Activated effector memory CD4-positive, alpha-beta T cell treated with Interleukin-2 at 50 U/mL for 16 hours (primary cell): ENCODE measurements around the gene EGFR.

Experiments used
- DNase-seq: peaks from one replicate; pipeline ENCODE4 v3.0.0-alpha.2; 2020

Gene EGFR

DNA sequence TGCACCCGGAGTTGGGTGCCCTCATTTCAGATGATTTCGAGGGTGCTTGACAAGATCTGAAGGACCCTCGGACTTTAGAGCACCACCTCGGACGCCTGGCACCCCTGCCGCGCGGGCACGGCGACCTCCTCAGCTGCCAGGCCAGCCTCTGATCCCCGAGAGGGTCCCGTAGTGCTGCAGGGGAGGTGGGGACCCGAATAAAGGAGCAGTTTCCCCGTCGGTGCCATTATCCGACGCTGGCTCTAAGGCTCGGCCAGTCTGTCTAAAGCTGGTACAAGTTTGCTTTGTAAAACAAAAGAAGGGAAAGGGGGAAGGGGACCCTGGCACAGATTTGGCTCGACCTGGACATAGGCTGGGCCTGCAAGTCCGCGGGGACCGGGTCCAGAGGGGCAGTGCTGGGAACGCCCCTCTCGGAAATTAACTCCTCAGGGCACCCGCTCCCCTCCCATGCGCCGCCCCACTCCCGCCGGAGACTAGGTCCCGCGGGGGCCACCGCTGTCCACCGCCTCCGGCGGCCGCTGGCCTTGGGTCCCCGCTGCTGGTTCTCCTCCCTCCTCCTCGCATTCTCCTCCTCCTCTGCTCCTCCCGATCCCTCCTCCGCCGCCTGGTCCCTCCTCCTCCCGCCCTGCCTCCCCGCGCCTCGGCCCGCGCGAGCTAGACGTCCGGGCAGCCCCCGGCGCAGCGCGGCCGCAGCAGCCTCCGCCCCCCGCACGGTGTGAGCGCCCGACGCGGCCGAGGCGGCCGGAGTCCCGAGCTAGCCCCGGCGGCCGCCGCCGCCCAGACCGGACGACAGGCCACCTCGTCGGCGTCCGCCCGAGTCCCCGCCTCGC is at the start of gene EGFR:
EGFR (plus strand) TSS at position 657 of the 830 bp plus-strand sequence. CDS start 261 bp downstream, outside the sequence.
- DNase-seq, result no peak

DNA sequence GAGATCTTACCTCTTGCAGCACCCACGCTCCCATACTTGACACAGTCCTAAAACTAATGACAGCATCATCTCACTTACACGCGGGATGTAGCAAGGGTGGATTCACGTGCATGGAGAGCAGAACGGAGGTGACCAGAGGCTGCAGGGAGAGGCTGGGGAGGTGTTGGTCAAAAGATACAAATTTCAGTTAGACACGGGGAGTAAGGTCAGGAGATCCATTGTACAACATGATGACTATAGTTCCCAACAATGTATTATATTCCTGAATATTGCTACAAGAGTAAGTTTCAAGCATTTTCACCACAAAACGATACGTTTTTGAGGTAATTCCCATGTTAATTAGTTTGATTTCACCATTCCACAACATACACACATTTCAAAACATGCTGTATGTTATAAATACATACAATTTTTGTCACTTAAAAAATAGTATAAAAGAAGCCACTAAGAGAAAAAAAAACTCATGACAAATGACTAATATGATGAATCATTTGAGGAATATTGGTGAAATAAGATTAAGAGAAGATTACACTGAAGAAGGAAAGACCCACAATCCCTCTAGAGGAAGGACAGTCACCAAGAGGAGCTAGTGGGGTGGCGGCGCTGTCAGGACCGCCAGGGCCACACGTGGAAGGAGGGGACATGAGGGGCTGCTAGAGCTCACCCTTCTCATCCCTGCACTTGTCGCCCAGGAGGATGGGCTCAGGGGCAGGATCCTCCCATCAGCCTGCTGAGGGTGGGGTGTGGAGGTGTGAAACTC is 49.4 kb upstream of the EGFR start:
- no peak for DNase-seq

DNA sequence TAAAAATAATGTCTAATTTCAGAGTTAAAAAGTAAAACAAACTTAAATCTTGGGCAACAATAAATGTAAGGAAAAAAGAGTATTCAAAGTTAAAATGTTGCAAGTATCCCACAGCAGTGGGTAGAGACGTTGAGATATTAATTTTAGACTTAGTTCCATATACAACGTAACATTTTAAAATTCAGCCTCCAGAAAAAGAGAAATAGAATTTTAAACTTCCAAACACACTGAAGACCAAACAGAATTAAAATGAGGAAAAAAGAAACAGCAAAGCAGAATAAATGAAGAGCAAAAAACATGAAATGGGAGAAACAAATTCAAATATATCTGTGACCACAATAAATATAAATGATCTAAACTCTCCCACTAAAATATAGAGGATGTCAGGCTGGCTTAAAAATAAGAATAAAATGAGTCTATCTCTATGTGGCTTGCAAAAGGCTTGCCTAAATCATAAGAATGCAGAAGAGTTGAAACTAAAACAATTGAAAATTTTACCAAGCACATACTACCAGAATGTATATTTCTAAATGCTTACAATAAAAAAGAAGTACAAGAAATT is 46.0 kb upstream of the EGFR start:
- DNase-seq, result no peak

DNA sequence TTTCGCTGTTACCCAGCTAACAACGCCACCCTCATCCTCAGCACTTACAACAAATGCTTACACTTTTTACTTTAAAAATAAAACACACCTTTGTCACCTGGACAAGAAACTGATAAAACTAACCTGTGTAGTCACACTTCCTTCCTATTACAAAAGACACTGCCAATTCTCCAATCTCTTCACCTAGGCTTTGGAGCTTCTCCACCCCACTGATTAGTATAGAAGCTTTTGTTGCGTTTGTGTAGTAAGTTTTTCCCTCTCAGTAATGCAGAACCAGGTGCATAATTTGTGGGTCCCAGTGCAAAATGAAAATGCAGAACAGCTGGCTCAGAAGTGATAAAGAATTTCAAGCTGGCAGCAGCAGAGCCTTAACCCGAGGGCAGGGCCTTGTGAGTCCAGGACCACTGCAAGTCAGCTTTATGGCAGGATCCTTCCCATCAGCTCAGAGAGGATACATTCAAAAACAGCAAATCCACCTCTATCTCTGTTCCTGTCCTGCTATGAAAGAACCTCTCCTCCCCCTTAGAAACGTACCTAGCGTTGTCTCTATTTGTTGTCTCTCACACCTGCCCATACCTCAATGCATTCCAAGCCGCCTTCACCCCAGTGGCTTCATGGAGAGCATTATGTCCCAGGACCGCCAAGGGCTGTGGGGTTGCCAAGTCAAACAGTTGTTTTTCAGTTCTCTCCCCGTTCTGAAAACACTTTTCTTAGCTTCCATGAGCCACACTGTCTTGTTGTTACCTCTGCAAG is 40.3 kb upstream of the EGFR start:
- DNase-seq, result no peak

- DNase-seq, result no peak
These were observed 38.3 kb upstream of the EGFR start for GRCh38 chr7:54980521-54980920.

DNA sequence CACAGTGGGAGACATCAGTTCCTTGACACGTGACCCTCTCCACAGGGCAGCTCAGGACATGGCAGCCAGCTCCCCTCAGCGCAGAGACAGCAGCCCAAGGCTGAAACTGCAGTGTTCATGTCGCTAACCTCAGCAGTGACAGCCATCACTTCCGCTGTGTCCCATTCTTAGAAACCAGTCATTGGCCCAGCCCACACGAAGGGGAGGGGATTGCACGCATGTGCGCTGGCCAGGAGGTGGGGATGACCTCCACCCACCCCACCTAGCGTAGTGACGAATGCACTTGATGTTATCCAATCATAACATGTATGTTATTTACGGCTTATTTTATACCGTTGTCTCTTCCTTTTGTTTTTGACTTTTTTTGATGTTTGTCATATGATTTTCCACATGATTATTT is 36.9 kb upstream of the EGFR start:
- no peak for DNase-seq

GRCh38 chr7:54985426-54986330 is 33.1 kb upstream of the EGFR start:
- DNase-seq, result no peak

- no peak for DNase-seq
These were observed 32.1 kb upstream of the EGFR start for GRCh38 chr7:54986716-54987115.

DNA sequence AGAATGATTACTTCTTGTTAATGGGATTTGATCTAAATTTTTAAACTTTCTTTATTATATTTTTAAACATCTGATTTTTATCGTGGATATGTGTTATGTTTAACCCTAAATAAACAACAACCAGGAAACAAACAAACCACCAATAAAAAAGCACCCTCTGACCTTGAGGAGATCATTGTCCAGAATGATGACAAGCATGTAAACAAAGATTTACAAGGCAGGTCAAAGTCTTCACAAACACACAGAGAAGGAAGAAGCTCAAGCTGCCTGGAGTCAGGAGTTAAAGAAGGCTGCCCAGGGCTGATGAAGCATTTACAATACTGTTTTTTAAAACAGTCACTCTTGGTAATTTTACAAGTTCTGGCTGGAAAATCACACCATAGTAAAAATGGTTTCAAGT is 31.0 kb upstream of the EGFR start:
- no peak for DNase-seq

DNA sequence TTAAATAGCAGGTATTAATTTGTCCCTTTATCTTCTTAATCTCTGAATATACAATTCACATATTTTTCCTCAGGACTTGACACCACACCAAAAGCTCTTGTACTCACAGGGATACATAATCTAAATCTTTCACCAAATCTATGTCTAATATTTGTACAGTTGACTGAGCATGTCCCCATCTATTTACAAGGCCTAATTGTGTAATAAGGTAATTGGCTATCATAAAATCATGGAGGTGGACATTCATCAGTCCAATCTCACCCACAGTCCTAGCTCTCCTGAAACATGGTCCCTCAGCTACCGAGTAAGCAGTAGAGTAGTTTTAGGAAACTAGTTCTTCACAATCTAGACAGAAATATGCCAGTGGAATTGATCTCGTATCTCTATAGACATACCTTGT is 30.3 kb upstream of the EGFR start:
- DNase-seq, result no peak

DNA sequence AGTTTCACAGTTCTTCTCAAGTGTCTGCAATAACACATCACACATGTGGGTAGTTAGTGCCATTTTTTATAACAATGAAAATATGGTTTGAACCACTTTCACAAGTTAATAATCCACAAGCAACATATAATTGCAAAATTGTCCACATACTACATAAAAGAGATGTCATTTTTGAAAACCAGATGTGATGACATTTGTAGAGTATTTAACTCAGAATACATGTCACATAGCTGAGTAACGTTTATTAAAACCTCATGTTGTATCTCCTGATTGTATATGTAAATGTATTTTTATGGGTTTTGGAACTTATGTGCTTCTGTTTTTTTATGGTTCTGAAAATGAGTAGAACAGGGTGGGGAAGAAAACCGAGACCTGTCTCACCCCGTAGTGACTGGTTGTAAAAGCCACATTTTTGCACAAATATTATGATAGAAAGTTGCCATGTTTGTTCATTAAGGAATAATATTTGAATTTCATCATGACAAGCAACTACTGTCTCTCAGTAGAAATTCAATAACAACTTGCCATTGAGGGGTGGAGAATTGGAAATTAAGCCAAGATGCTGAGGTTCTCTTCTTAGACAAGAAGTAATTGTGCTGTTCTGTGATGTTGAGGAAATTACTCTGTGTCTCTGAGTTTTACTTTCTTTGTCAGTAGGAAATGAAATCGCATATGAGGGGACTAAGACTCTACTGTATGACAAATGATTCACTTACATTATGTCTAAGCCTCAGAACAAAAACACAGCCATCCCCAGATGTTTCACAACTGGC is 29.2 kb upstream of the EGFR start:
- no peak for DNase-seq

DNA sequence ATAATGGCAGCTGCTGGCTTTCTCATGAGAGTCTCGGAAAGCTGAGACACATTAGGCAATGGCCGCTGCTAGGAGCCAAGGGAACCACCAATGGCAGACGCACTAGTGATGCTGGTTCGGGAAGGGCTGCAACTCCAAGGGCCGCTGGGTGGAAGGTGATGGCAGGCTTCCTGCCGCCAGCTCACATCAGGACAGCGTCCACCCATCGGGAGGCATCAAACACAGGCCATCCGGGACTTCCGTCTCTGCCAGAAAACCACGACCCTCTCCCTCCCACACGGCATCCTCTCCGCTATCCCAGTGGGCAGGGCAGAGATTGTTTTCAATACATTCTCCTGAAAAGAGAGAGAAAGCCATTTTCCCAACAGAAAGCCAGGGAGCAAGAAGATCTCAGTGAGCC is 27.5 kb upstream of the EGFR start:
- no peak for DNase-seq

DNA sequence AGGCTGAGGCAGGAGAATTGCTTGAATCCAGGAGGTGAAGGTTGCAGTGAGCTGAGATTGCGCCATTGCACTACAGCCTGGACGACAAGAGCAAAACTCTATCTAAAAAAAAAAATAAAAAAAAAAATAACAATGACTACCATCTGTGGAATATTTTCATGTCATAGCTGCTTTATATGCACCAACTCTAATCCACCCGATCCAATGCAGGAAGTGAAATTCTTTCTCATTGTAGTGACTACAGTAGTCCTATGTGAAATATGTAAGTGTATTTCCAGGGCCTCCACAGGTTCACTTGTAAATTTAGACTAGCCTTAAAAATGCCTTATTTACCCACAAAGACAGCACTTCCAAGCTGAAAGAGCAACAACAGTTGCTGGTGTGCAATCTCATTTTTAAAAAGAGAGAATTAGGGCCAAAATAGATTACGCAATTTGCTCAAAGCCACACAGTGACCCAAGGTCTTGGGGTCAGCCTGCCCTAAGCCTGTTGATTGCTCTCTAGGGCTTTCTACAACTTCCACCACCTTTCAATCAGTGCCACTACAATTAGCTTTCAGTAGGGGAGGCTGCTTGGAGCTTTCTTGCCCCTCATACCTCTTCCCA is 25.8 kb upstream of the EGFR start:
- DNase-seq, result no peak

DNA sequence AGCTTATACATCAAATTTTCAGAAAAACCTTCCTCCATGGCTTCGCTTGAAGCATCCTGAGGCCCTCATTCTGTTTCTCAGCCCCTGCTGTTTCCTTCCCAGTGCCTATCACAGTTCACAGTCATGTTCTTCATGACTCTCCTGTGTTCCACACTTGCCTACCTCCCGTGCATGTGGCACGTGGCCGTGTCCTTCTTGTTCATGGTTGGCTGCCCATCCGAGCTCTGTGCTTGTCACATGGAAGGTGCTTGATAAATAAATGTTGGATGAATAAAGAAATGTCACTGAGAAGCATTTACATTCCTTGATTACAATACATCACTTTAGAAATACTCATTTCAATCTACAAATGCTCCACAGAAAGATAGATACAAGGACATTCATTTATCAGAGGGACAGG is 23.7 kb upstream of the EGFR start:
- no peak for DNase-seq

DNA sequence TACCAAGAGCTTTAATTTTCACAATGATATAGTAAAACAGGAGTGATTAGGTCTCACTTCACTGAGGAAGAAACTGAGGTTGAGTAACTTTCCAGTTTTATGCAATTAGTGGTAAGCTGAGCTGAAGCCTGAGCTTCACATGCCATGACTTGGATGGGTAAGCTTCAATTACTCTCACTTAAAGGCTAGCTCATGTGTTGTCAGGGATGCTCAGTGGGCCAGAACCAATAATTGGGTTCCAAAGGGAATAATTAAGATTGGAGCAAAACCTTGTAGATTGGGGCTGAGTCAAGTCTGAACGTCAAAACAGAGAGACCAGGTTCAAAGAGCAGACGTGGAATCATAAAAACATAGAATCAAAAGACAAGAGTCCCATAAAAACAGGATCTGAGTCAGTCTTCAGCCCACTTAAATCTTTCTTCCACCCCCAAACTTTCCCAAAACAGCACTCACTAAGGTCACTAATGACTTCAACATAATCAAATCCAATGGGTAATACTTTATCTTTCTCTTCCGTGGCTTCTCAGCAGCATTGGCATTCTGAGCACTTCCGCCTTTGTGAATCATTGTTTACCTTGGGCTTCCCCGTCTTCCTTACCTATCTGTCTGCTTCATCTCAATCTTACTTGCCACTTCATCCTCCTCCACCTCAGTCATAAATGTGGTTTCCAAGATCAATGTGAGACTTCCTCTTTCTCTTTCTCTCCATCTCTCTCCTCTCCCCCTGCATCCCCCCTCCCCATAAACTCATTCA is 23.0 kb upstream of the EGFR start:
- no peak for DNase-seq

DNA sequence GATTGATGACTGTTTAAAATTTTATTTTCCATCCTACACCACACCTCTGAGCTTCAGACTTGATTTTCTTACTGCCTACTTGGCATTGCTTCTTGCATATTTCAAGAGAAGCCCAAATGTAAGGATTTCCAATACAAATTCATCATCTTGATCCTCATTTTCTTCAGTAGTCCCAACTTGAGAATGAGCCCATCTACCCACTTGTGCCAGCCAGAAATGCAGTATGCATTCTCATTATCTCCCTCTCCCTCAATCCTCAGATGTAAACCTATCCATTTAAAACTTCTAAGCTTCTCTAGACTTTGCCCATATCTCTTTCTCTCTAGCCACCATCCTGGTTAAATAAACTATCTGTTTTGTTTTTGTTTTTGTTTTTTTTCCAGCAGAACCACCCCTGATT is 22.4 kb upstream of the EGFR start:
- DNase-seq, result no peak

GRCh38 chr7:55004579-55004978 is 14.2 kb upstream of the EGFR start:
- no peak for DNase-seq

DNA sequence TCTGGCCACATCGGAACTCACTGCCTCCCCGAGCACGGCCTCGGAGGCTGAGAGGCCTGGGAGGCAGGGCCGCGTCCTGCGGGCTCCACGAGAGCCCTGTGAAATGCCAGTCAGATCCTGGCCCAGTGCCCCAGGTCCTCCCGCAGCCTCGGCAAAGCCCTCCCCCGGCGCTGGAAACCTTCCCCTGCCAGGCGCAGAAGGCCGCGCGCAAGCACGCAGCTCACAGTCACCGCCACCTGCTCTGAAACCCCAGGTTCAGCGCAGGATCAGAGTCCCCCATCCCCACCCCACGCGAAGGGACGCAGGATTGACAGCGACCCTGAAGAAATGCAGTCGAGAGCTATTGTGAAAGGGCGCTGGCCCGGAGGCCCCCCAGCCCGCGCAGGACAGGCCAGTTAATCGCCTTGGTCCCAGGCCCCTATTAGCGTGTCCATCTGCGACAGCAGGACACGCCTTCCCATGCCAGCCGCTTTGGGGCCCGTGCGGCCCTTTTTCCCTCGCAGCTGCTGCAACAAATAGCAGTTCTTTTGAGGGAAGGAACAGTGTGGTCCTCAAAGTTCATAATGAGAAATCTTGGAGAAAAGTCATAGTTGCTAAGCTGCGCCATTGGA is 13.5 kb upstream of the EGFR start:
- no peak for DNase-seq

GRCh38 chr7:55006499-55006898 is 12.3 kb upstream of the EGFR start:
- no peak for DNase-seq

DNA sequence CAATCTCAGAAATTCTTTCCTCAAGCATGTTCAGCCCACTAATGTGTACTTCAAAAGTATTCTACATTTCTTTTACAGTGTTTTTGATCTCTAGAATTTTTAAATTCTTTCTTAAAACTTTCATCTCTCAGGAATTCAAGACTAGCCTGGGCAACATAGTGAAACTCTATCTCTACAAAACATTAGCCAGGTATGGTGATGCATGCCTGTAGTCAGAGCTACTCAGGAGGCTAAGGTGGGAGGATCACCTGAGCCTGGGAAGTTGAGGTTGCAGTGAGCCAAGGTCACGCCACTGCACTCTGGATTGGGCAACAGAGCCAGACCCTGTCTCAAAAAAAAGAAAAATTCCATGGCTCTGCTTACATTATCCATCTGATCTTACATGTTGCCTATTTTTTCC is 5.0 kb upstream of the EGFR start:
- no peak for DNase-seq
